HepG2 (cell line): ENCODE measurements around the gene SNX21. TPM values are rescaled to one million over a fixed set of nuclear protein-coding genes. Genes with fewer than 3 reads are reported as not detected.

ENCODE experiments used
- ARID3A ChIP-seq: IDR thresholded peaks from 2 replicates; pipeline ENCODE4 v1.6.1; 2012; ENCODE audit warnings: low read depth, low read length, improper control_type of control experiment
- ARNTL ChIP-seq: sonication (generic); formaldehyde crosslinking; IDR thresholded peaks from 2 replicates; pipeline ENCODE4 v1.4.0; 2020; ENCODE audit warnings: mild to moderate bottlenecking, missing genetic modification reagents
- CENPT ChIP-seq: sonication (generic); formaldehyde crosslinking; IDR thresholded peaks from 2 replicates; pipeline ENCODE4 v1.8.0; 2022; ENCODE audit warnings: low read depth, mild to moderate bottlenecking, moderate library complexity, missing genetic modification reagents
- DMAP1 ChIP-seq: IDR thresholded peaks from 2 replicates; pipeline ENCODE4 v1.6.1; 2016
- FOSL1 ChIP-seq: sonication (generic); formaldehyde crosslinking; IDR thresholded peaks from 2 replicates; pipeline ENCODE4 v1.9.0; 2021; ENCODE audit warnings: missing genetic modification reagents, borderline replicate concordance
- ISX ChIP-seq: sonication (generic); formaldehyde crosslinking; conservative IDR thresholded peaks from 2 replicates; pipeline ENCODE4 v1.5.0; 2020; ENCODE audit warnings: missing genetic modification reagents
- KLF6 ChIP-seq: IDR thresholded peaks from 2 replicates; pipeline ENCODE4 v1.8.0; 2016; ENCODE audit warnings: missing biosample characterization, missing genetic modification reagents
- MAFK ChIP-seq, 2 experiments: IDR thresholded peaks in 1 of 2; conservative IDR thresholded peaks in 1 of 2; 2 replicates each; pipeline ENCODE4 v1.6.1; 2011; ENCODE audit warnings: improper control_type of control experiment in 2 of 2, low read length in 2 of 2
- NFKBIZ ChIP-seq: IDR thresholded peaks from 2 replicates; pipeline ENCODE4 v1.6.1; 2018; ENCODE audit warnings: missing genetic modification reagents, missing compliant biosample characterization
- NR0B2 ChIP-seq: sonication (generic); formaldehyde crosslinking; IDR thresholded peaks from 2 replicates; pipeline ENCODE4 v1.4.0; 2020; ENCODE audit warnings: mild to moderate bottlenecking, missing genetic modification reagents
- PRDM10 ChIP-seq: sonication (generic); formaldehyde crosslinking; IDR thresholded peaks from 2 replicates; pipeline ENCODE4 v1.4.0; 2020; ENCODE audit warnings: low read depth, missing genetic modification reagents
- SIX4 ChIP-seq: sonication (generic); formaldehyde crosslinking; IDR thresholded peaks from 2 replicates; pipeline ENCODE4 v1.4.0; 2020; ENCODE audit warnings: missing genetic modification reagents
- SOX13 ChIP-seq, 3 experiments: fragments of 450-650 bp in 1 of 3; sonication (generic) in 1 of 3; formaldehyde crosslinking in 1 of 3; IDR thresholded peaks in 2 of 3; conservative IDR thresholded peaks in 1 of 3; 2 replicates each; pipeline versions ENCODE4 v1.5.0 to v1.6.1; 2016 to 2020; ENCODE audit warnings: antibody characterized with exemption in 1 of 3, mild to moderate bottlenecking in 1 of 3, missing compliant biosample characterization in 1 of 3, missing genetic modification reagents in 1 of 3, moderate library complexity in 1 of 3
- ZFP36L2 ChIP-seq: sonication (generic); formaldehyde crosslinking; IDR thresholded peaks from 2 replicates; pipeline ENCODE4 v1.4.0; 2020; ENCODE audit warnings: missing genetic modification reagents
- ZNF121 ChIP-seq: sonication (generic); formaldehyde crosslinking; IDR thresholded peaks from 2 replicates; pipeline ENCODE4 v1.5.0; 2020; ENCODE audit warnings: mild to moderate bottlenecking, missing genetic modification reagents
- ZNF17 ChIP-seq: sonication (generic); formaldehyde crosslinking; IDR thresholded peaks from 2 replicates; pipeline ENCODE4 v1.5.0; 2020; ENCODE audit warnings: mild to moderate bottlenecking, missing genetic modification reagents
- ZNF225 ChIP-seq: sonication (generic); formaldehyde crosslinking; IDR thresholded peaks from 2 replicates; pipeline ENCODE4 v1.4.0; 2020; ENCODE audit warnings: mild to moderate bottlenecking, missing genetic modification reagents
- ZNF253 ChIP-seq: sonication (generic); formaldehyde crosslinking; IDR thresholded peaks from 2 replicates; pipeline ENCODE4 v1.8.0; 2022; ENCODE audit warnings: mild to moderate bottlenecking, missing genetic modification reagents, borderline replicate concordance
- ZNF256 ChIP-seq: sonication (generic); formaldehyde crosslinking; conservative IDR thresholded peaks from 2 replicates; pipeline ENCODE4 v1.4.0; 2020; ENCODE audit warnings: missing genetic modification reagents
- ZNF3 ChIP-seq: IDR thresholded peaks from 2 replicates; pipeline ENCODE4 v1.7.0; 2017; ENCODE audit warnings: inconsistent platforms
- ZNF337 ChIP-seq: sonication (generic); formaldehyde crosslinking; IDR thresholded peaks from 2 replicates; pipeline ENCODE4 v1.5.1; 2020; ENCODE audit warnings: missing genetic modification reagents, low read depth, mild to moderate bottlenecking, borderline replicate concordance
- ZNF678 ChIP-seq: sonication (generic); formaldehyde crosslinking; IDR thresholded peaks from 2 replicates; pipeline ENCODE4 v1.4.0; 2020; ENCODE audit warnings: mild to moderate bottlenecking, missing genetic modification reagents
- ZNF790 ChIP-seq: sonication (generic); formaldehyde crosslinking; IDR thresholded peaks from 2 replicates; pipeline ENCODE4 v1.8.0; 2022; ENCODE audit warnings: missing genetic modification reagents, mild to moderate bottlenecking, borderline replicate concordance
- ZSCAN29 ChIP-seq: sonication (generic); formaldehyde crosslinking; conservative IDR thresholded peaks from 2 replicates; pipeline ENCODE4 v1.4.0; 2020; ENCODE audit warnings: mild to moderate bottlenecking, missing genetic modification reagents
- polyA plus RNA-seq, 8 experiments: library from polyadenylated mRNA; depleted of rRNA in 3 of 8; stranded (reverse) in 7 of 8; unstranded in 1 of 8; fragments of >200 nt; fragmentation: Illumina TruSeq in 4 of 8; extraction: Trizol in 4 of 8; gene quantifications; 2 replicates each; pipeline versions ENCODE4 v1.2.1 to v1.2.3, GENCODE V29; 2011 to 2016; ENCODE audit warnings: low read depth in 4 of 8, missing spikeins in 1 of 8, mixed read lengths in 1 of 8; ENCODE audit not compliant: insufficient read depth in 1 of 8
- total RNA-seq, 5 experiments: library from RNA; depleted of rRNA; stranded (reverse); fragments of >200 nt; fragmentation: Illumina TruSeq; extraction: Trizol; gene quantifications; 2 replicates each; pipeline ENCODE4 v1.2.3, GENCODE V29; 2016; ENCODE audit warnings: low read depth in 1 of 5

Gene SNX21
- total and polyA plus RNA-seq, 2 of the 13 experiments (the other 11 are each of a cell fraction or from before 2014, with no cell fraction given): 7.7 to 12.8 TPM

- TF ChIP-seq ZNF17 (CRISPR knock-in tag) (no peak), CENPT (CRISPR knock-in tag) (no peak), ARNTL (CRISPR knock-in tag) (no peak), ZNF256 (CRISPR knock-in tag) (no peak), ARID3A (no peak; the same call in 1 of the 2 replicates), KLF6 (CRISPR knock-in tag) (peak; percentile 85), ZNF790 (no peak), ZSCAN29 (CRISPR knock-in tag) (peak; percentile 20; the same call in 1 of the 2 replicates), ISX (no peak), ZFP36L2 (CRISPR knock-in tag) (peak; percentile 96; the same call in 1 of the 2 replicates), SOX13 (IDR thresholded peaks at IDR 0.05) (peak; percentile 7; the same call in 1 of the 2 replicates), SOX13 (CRISPR knock-in tag; conservative IDR thresholded peaks at IDR 0.05 in 1 of 2, IDR thresholded peaks at IDR 0.05 in 1 of 2) (no peak; a peak in 1 of 4 replicates), DMAP1 (CRISPR knock-in tag) (peak; percentile 90), FOSL1 (CRISPR knock-in tag) (no peak; the same call in 1 of the 2 replicates), ZNF337 (CRISPR knock-in tag) (no peak; the same call in 1 of the 2 replicates), ZNF678 (peak; percentile 62; the same call in 1 of the 2 replicates), ZNF253 (CRISPR knock-in tag) (no peak), NR0B2 (CRISPR knock-in tag) (peak; percentile 22; the same call in 1 of the 2 replicates), SIX4 (CRISPR knock-in tag) (peak; percentile 72), ZNF121 (CRISPR knock-in tag) (0 out of 2 replicates have a peak, but pooled peaks have one; percentile 0), ZNF225 (CRISPR knock-in tag) (peak; percentile 51; the same call in 1 of the 2 replicates), NFKBIZ (CRISPR knock-in tag) (peak; percentile 17; the same call in 1 of the 2 replicates), ZNF3 (peak; percentile 24; the same call in 1 of the 2 replicates), MAFK (conservative IDR thresholded peaks at IDR 0.05 in 1 of 2, IDR thresholded peaks at IDR 0.05 in 1 of 2; ENCODE audit: low read length in 2 of 2) (no peak), PRDM10 (CRISPR knock-in tag) (peak; percentile 9; the same call in 1 of the 2 replicates)
Measured at GRCh38 chr20:45857114-45857881, 23.7 kb downstream of the SNX21 start, which contains the start of the genes ACOT8 and ZSWIM3 (continued).
